ENCODE results near the gene BAZ1A. TPM values are rescaled to one million over a fixed set of nuclear protein-coding genes. Genes with fewer than 3 reads are reported as not detected.

Gene BAZ1A
- total RNA-seq, 1 experiment from 2014 or later = 17.8 TPM

- H3K4ac ChIP-seq (ENCODE audit: low read depth, low read length) = no peak overlapping the region
- no peaks in the 10 kb centered on the region for H4K20me1 ChIP-seq (ENCODE audit: control insufficient read depth, insufficient read depth, insufficient read length)
- no peak overlapping the region for H3K4me2 ChIP-seq (ENCODE audit: insufficient read depth, insufficient read length, low read length)
- H3K56ac ChIP-seq (ENCODE audit: insufficient read length, low read depth, low read length) = no peak overlapping the region
- H2AK5ac ChIP-seq (ENCODE audit: insufficient read length, low read length) = no peak overlapping the region
- no peak overlapping the region for H4K5ac ChIP-seq (ENCODE audit: insufficient read length, low read depth, low read length)
- H3K9me3 ChIP-seq (ENCODE audit: control insufficient read depth, low read depth, low read length) = no peaks in the 10 kb centered on the region
- no peak overlapping the region for H3K23ac ChIP-seq (ENCODE audit: insufficient read length, low read depth, low read length)
- H3K4me1 Mint-ChIP-seq = no peaks in the 10 kb centered on the region
- H4K91ac ChIP-seq (ENCODE audit: insufficient read length, low read depth, low read length) = no peak overlapping the region
- no peak overlapping the region for H4K8ac ChIP-seq (replicated peaks; ENCODE audit: insufficient read length, low read depth, low read length)
- H3K4me3 Mint-ChIP-seq = no peak overlapping the region
- H3K27ac ChIP-seq (ENCODE audit: insufficient read length, low read depth, low read length) = no peak overlapping the region
- H3K79me1 ChIP-seq (ENCODE audit: insufficient read depth, low read depth, low read length, poor library complexity, severe bottlenecking) = no peaks in the 10 kb centered on the region
- H3K9me3 Mint-ChIP-seq = no peaks in the 10 kb centered on the region
- no peak overlapping the region for H2BK20ac ChIP-seq (ENCODE audit: low read depth, low read length, poor library complexity, severe bottlenecking)
- no peak overlapping the region for H3T11ph ChIP-seq (ENCODE audit: low read length)
- no peak overlapping the region for H3K18ac ChIP-seq (ENCODE audit: insufficient read length, low read depth, low read length)
- no peak for TF ChIP-seq CTCF (conservative IDR thresholded peaks at IDR 0.05)
- H3K36me3 Mint-ChIP-seq (ENCODE audit: insufficient read depth in 1 of 3, low read depth in 3 of 3) = peaks cover 2 to 31% (median 4%) of the 10 kb centered on the region in 3 experiments; a peak in 4 of 7 replicates
- no peaks in the 10 kb centered on the region for H3K27me3 ChIP-seq (ENCODE audit: insufficient read depth, low read length)
- no peaks in the 10 kb centered on the region for H3K27me3 Mint-ChIP-seq (ENCODE audit: low read depth)
- DNase-seq = no peak
- no peak overlapping the region for H2BK12ac ChIP-seq (ENCODE audit: insufficient read length, low read depth, low read length)
- no peak overlapping the region for H2BK15ac ChIP-seq (ENCODE audit: low read depth, low read length)
- no peak overlapping the region for H2BK5ac ChIP-seq (ENCODE audit: insufficient read length, low read length)
- no CpG with 5 or more reads among the region's 1 CpG for WGBS (ENCODE audit: extremely low coverage, insufficient read length, low lambda C conversion rate)
- no peak overlapping the region for H3K14ac ChIP-seq (ENCODE audit: insufficient read depth, low read length)
- H2BK120ac ChIP-seq (ENCODE audit: low read depth, low read length, poor library complexity, severe bottlenecking) = no peak overlapping the region
- no peak overlapping the region for H3K27ac Mint-ChIP-seq
- no peak overlapping the region for H3K9ac ChIP-seq (ENCODE audit: extremely low read depth, insufficient read length, low read length)
- no peaks in the 10 kb centered on the region for H3K79me2 ChIP-seq (ENCODE audit: insufficient read depth, low read length)
- no peaks in the 10 kb centered on the region for H3K23me2 ChIP-seq (ENCODE audit: insufficient read length, low read depth, low read length, poor library complexity, severe bottlenecking)
- H2AFZ ChIP-seq (ENCODE audit: low read length) = no peak overlapping the region
- H3K4me1 ChIP-seq (ENCODE audit: insufficient read depth, low read length) = no peaks in the 10 kb centered on the region
Observed at GRCh38 chr14:34776611-34777010, 98.5 kb downstream of the BAZ1A start.
